Transverse colon (tissue), 4 donors: ENCODE results near the gene RASAL2.

Experiments
- CTCF ChIP-seq, 5 experiments: fragments of 200-600 bp in 3 of 5; fragments of 450-650 bp in 2 of 5; sonication (generic) in 3 of 5; IDR thresholded peaks; 1 replicate in 2 of 5; 2 replicates in 3 of 5; pipeline ENCODE4 v1.5.1; 2016 to 2017; ENCODE audit warnings: antibody characterized with exemption in 5 of 5, inconsistent platforms in 3 of 5, mild to moderate bottlenecking in 2 of 5, moderate library complexity in 1 of 5
- EP300 ChIP-seq: sonication (generic); formaldehyde crosslinking; IDR thresholded peaks from one replicate; pipeline ENCODE4 v1.6.1; 2017; ENCODE audit warnings: antibody characterized with exemption, low read depth
- POLR2A ChIP-seq: fragments of 450-650 bp; IDR thresholded peaks from one replicate; pipeline ENCODE4 v1.6.1; 2016; ENCODE audit warnings: antibody characterized with exemption, mild to moderate bottlenecking, moderate library complexity
- POLR2AphosphoS5 ChIP-seq, 3 donors: sonication (generic); formaldehyde crosslinking; IDR thresholded peaks; one replicate each; pipeline ENCODE4 v1.6.1; 2016; ENCODE audit warnings: antibody characterized with exemption in 3 of 3

DNA sequence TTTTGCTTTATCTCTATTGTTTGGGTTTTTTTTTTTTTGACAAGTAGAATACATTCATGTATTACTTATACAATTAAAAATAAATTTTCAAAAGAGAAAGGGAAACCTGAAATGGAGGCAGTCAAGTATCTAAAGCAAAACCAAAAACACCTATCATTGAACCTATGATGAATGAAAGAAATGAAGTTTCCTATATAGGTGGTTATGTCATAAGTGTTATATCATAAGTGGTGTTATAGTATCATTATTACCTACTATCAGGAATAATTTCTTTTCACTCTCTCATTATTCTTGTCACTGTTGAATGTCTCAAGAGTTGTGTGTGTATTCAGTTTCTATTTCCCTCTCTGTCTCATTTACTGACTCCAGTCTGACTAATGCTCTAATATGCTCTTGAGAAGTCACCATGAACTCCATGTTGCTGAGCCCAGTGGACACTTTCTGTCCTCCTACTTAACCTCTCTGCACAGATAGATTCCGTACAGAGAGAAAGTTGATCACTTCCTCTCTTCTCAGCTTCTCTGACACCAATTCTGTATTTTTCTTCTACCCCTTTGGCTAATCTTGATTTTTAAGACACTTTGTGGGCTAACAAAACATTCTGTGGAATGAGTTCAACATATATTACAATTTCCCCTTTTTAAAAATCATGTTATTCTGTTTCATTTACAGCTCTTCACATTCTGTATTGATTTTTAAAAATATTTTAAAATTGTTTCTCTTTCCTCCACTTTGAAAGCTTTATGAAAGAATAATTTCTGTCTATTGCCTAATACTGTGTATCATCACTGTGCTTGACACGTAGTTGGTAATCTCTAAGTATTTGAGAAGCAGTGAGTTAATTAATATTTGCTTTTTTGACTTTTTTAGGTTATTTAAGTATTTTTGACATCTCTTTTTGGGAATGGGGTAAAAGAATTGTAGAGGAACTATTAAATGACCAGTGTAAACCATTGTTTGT, 50.1 kb downstream of the RASAL2 start:
- TF ChIP-seq POLR2AphosphoS5 (IDR thresholded peaks at IDR 0.05) = no peak
- no peak for TF ChIP-seq CTCF (IDR thresholded peaks at IDR 0.05)
- TF ChIP-seq POLR2A = no peak
- no peak for TF ChIP-seq EP300
